Osteoblast (primary cell): Measurements from ENCODE around the gene ZC3H10. TPM values are rescaled to one million over a fixed set of nuclear protein-coding genes. Genes with fewer than 3 reads are reported as not detected.
A peak's percentile ranks its signal among the peaks of the same experiment; 100 is the strongest.

Experiments
- DNase-seq: peaks from one replicate; pipeline ENCODE4 v3.0.0; 2011; ENCODE audit warnings: low spot score, mixed read lengths; ENCODE audit not compliant: insufficient read length; ENCODE audit errors: missing footprints
- H2AFZ ChIP-seq: 2 replicates; pipeline ENCODE4 v1.6.0; 2011; ENCODE audit warnings: mild to moderate bottlenecking, low read length
- H3K27ac ChIP-seq: 2 replicates; pipeline ENCODE4 v1.5.1; 2011; ENCODE audit warnings: mild to moderate bottlenecking, low read depth, low read length, moderate library complexity
- H3K27me3 ChIP-seq: 2 replicates; pipeline ENCODE4 v1.6.0; 2012; ENCODE audit warnings: mild to moderate bottlenecking, control low read depth, inconsistent platforms, low read length, moderate library complexity; ENCODE audit not compliant: insufficient read depth
- H3K36me3 ChIP-seq: 2 replicates; pipeline ENCODE4 v1.5.1; 2011; ENCODE audit warnings: mild to moderate bottlenecking, low read length, control low read depth, moderate library complexity; ENCODE audit not compliant: insufficient read depth
- H3K4me1 ChIP-seq: 2 replicates; pipeline ENCODE4 v1.5.1; 2011; ENCODE audit warnings: mild to moderate bottlenecking, low read length, control low read depth, moderate library complexity; ENCODE audit not compliant: insufficient read depth
- H3K4me2 ChIP-seq: 2 replicates; pipeline ENCODE4 v1.6.0; 2011; ENCODE audit warnings: mild to moderate bottlenecking, low read length; ENCODE audit not compliant: insufficient read depth
- H3K4me3 ChIP-seq: fragments of 200-600 bp; sonication (generic); 3 replicates; pipeline ENCODE4 v1.5.1; 2012; ENCODE audit warnings: mild to moderate bottlenecking, low read length, inconsistent platforms; ENCODE audit not compliant: insufficient read depth
- H3K79me2 ChIP-seq: 2 replicates; pipeline ENCODE4 v1.6.0; 2012; ENCODE audit warnings: mild to moderate bottlenecking, low read length, control low read depth, inconsistent platforms; ENCODE audit not compliant: insufficient read depth
- H3K9me3 ChIP-seq: 2 replicates; pipeline ENCODE4 v1.5.1; 2011; ENCODE audit warnings: low read depth, low read length, control low read depth
- H4K20me1 ChIP-seq: 2 replicates; pipeline ENCODE4 v1.6.0; 2012; ENCODE audit warnings: mild to moderate bottlenecking, low read length, control low read depth; ENCODE audit not compliant: insufficient read depth
- total RNA-seq: library from RNA; depleted of rRNA; stranded (reverse); fragments of >200 nt; gene quantifications from 2 replicates; pipeline ENCODE4 v1.2.3, GENCODE V29; 2012
- TF ChIP-seq, protein P1 (sequence below): IDR thresholded peaks from 2 replicates; pipeline ENCODE4 v1.5.1; 2011; ENCODE audit warnings: mild to moderate bottlenecking, low read depth, low read length, moderate library complexity; ENCODE audit errors: extremely low read depth

Gene ZC3H10
- total RNA-seq, 1 donor: 9.0 TPM

DNA sequence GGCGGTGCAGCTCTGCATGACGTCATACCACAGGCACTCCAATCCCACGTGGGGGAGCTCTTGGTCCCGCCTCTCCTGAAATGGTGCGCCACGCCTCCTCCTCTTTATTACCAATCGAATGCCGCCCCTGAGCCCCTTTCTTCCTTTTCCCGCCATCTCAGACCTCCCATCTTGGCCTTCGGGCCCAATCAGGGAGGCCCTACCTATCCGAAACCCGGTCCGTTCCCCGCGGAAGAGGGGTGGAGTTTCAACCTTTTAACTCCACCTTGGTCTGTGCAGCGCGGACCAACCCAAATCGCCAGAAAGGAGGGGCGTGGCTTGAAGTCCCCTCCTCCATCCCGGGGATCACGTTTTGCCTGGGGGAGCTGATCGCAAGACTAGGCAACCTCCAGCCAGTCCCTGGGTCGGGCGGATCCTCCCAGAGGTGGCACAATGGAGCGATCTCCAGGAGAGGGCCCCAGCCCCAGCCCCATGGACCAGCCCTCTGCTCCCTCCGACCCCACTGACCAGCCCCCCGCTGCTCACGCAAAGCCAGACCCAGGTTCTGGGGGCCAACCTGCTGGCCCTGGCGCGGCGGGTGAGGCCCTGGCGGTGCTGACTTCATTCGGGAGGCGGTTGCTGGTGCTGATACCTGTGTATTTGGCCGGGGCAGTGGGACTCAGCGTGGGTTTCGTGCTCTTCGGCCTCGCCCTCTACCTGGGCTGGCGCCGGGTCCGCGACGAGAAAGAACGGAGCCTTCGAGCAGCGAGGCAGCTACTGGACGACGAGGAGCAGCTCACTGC, 10.0 kb downstream of the ZC3H10 start, which contains the start of gene ESYT1:
ESYT1 (plus strand) TSS at position 380 of the 782 bp plus-strand sequence; CDS start at position 433, 53 bp downstream.
- H3K4me3 ChIP-seq: peak within 1 kb of the TSS; percentile 86
- peaks cover 23% of the 10 kb centered on the region for H3K4me1 ChIP-seq
- DNase-seq: peak; percentile 97
- no peaks in the 10 kb centered on the region for H3K27me3 ChIP-seq
- peak within 1 kb of the TSS; percentile 92 for H3K4me2 ChIP-seq
- H2AFZ ChIP-seq: peak within 1 kb of the TSS; percentile 51
- H3K27ac ChIP-seq: peak within 1 kb of the TSS; percentile 72
- peaks cover 27% of the 10 kb centered on the region for H3K36me3 ChIP-seq
- H3K9me3 ChIP-seq: no peaks in the 10 kb centered on the region
- H4K20me1 ChIP-seq: no peaks in the 10 kb centered on the region
- peaks cover 31% of the 10 kb centered on the region for H3K79me2 ChIP-seq
- TF ChIP-seq, protein P1, sequence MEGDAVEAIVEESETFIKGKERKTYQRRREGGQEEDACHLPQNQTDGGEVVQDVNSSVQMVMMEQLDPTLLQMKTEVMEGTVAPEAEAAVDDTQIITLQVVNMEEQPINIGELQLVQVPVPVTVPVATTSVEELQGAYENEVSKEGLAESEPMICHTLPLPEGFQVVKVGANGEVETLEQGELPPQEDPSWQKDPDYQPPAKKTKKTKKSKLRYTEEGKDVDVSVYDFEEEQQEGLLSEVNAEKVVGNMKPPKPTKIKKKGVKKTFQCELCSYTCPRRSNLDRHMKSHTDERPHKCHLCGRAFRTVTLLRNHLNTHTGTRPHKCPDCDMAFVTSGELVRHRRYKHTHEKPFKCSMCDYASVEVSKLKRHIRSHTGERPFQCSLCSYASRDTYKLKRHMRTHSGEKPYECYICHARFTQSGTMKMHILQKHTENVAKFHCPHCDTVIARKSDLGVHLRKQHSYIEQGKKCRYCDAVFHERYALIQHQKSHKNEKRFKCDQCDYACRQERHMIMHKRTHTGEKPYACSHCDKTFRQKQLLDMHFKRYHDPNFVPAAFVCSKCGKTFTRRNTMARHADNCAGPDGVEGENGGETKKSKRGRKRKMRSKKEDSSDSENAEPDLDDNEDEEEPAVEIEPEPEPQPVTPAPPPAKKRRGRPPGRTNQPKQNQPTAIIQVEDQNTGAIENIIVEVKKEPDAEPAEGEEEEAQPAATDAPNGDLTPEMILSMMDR: no peak

DNA sequence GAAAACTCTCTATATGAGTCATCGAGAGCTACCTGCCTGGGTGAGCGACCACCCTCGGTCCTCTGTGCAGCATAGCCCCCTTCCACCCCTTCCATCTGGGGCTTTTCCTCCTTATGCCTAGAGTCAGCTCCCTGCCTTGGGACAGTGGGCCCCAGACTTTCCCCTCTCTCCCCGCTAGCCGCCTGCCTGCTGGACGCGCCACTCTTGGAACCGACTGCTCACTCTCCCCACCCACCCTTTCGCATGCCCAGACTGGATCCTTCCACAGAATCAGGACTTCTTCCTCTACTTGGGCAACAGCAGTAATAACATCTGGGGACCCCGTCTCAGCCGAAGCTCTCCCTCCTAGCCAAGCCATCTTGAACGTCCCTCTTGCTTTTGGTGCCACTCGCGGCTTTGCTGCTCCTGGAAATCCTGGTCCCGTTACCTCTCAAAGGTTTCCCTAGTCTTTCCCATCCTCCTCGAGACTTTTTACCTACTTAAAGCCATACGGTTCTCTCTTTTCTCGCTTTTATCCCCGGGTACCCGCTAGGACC, 10.7 kb downstream of the ZC3H10 start:
- Histone ChIP-seq H3K79me2 (peaks cover 31% of the 10 kb centered on the region), H3K4me3 (peak overlapping the region; percentile 86), H2AFZ (peak overlapping the region; percentile 51), H4K20me1 (no peaks in the 10 kb centered on the region), H3K4me2 (peak overlapping the region; percentile 92), H3K27ac (peak overlapping the region; percentile 65), H3K4me1 (peaks cover 23% of the 10 kb centered on the region), H3K36me3 (peaks cover 33% of the 10 kb centered on the region), H3K9me3 (no peaks in the 10 kb centered on the region), H3K27me3 (no peaks in the 10 kb centered on the region)
- peak; percentile 70 for DNase-seq
- TF ChIP-seq, protein P1: no peak

DNA sequence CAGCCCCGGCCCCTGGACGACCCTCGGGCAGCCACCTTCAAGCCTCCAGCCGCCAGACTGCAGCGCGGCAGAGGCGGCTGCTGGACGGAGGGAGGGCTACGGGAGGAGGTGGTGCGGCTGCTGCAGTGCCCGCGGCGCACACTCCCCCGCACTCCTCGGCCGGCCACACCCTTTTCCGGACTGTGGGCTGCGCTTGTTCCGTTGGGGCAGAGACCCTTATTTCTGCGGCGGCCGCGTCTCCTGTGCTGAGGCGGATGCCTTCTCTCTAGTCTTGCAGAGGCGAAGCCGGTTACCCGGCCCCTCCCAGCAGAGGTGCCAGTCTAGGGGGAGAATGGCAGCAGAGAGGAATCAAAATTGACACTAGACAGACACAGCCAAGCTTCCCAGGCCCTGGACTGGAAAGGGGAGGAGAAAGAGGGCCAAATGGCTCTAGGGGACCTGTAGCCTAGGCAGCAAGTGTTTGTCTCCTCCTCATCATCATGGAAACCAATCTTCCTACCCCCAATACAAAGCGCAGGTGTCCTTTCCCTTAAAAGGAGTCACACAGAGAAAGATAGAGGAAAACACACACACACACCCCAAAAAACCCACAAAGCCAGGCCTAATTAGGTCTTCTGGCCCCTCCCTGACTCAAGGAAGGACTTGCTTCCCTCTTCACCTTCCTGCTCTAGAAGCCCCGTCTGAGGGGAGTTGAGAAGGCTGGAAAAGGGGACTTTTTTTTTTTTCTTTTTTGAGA, 11.3 kb downstream of the ZC3H10 start:
- Histone ChIP-seq H2AFZ (peak overlapping the region; percentile 51), H3K27me3 (no peaks in the 10 kb centered on the region), H3K27ac (peak overlapping the region; percentile 65), H3K4me3 (peak overlapping the region; percentile 86), H3K4me1 (peaks cover 23% of the 10 kb centered on the region), H3K36me3 (peaks cover 39% of the 10 kb centered on the region), H3K9me3 (no peaks in the 10 kb centered on the region), H3K79me2 (peaks cover 25% of the 10 kb centered on the region), H4K20me1 (no peaks in the 10 kb centered on the region), H3K4me2 (peak overlapping the region; percentile 92)
- TF ChIP-seq, protein P1: no peak
- peak; percentile 89 for DNase-seq
